ENCODE measurements around the gene CAD. TPM values are rescaled to one million over a fixed set of nuclear protein-coding genes. Genes with fewer than 3 reads are reported as not detected.

The CAD gene
- total RNA-seq, 3 donors from 2014 or later, result 15.5 to 33.4 (median 17.3) TPM

DNA sequence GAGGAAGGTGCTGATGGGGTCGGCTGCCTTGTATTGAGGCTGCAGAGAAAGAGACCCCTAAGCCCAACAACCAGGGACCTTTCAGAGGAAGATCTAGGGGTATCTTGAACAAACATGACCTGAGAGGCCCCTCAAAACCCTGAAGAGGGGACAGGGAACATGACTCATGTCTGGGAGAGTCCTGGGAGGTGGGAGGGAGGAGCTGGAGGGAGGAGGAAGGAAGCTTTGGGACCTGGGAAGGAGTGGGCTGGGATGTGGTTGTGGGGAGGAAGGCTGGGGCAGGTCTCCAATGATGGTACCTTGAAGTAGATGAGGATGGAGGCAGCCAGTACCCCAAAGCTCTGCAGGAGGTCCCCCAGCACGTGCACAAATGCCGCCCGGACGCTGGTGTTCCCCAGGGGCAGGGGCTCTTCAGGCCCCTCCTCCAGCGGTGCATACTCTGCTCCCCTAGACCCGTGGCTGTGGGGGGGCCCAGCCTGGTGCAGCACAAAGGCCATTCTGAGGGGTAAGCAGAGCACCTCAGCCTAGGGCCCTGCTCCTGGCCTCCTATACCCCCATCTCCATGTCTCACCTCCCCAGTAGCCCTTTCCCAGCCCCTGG lies 39.8 kb downstream of the CAD start:
- Histone ChIP-seq H3K4me3 (no peak overlapping the region), H3K27me3 (peaks cover 2 to 63% of the 10 kb centered on the region in 2 donors), H3K36me3 (no peaks in the 10 kb centered on the region), H3K27ac (no peak overlapping the region), H3K9me3 (no peaks in the 10 kb centered on the region), H3K4me1 (peaks cover 0 to 2% of the 10 kb centered on the region in 2 donors)
- TF ChIP-seq POLR2AphosphoS5 (IDR thresholded peaks at IDR 0.05) (no peak), CTCF (IDR thresholded peaks at IDR 0.05) (no peak), POLR2A (IDR thresholded peaks at IDR 0.05) (no peak)
- DNase-seq (ENCODE audit: low spot score in 2 of 2), result no peak
- intact Hi-C loops (cut with DNase I; ENCODE audit: low total_unique reads), result no loop called here

GRCh38 chr2:27258051-27258450 lies 40.9 kb downstream of the CAD start:
- H3K36me3 ChIP-seq, result no peaks in the 10 kb centered on the region
- intact Hi-C loops (cut with DNase I; ENCODE audit: low total_unique reads), result no loop called here
- peaks cover 11 to 74% of the 10 kb centered on the region in 2 donors for H3K27me3 ChIP-seq
- no peak overlapping the region for H3K4me3 ChIP-seq
- no peak for DNase-seq (ENCODE audit: low spot score in 2 of 2)
- H3K4me1 ChIP-seq, result peaks cover 1 to 13% of the 10 kb centered on the region in 2 donors
- TF ChIP-seq POLR2AphosphoS5 (IDR thresholded peaks at IDR 0.05) (no peak), POLR2A (IDR thresholded peaks at IDR 0.05) (no peak), CTCF (IDR thresholded peaks at IDR 0.05) (no peak)
- no peak overlapping the region for H3K27ac ChIP-seq
- no peaks in the 10 kb centered on the region for H3K9me3 ChIP-seq

GRCh38 chr2:27261241-27261925 lies 44.2 kb downstream of the CAD start:
- peaks cover 11 to 84% of the 10 kb centered on the region in 2 donors for H3K27me3 ChIP-seq
- peak overlapping the region in 2 of 3 donors; percentile 37 to 59 for H3K4me3 ChIP-seq
- no peaks in the 10 kb centered on the region for H3K9me3 ChIP-seq
- intact Hi-C loops (cut with DNase I; ENCODE audit: low total_unique reads), result no loop called here
- DNase-seq (ENCODE audit: low spot score in 2 of 2), result no peak
- H3K4me1 ChIP-seq, result peaks cover 16 to 23% of the 10 kb centered on the region in 2 donors
- no peak for TF ChIP-seq POLR2AphosphoS5 (IDR thresholded peaks at IDR 0.05)
- TF ChIP-seq CTCF (IDR thresholded peaks at IDR 0.05), result no peak
- TF ChIP-seq POLR2A (IDR thresholded peaks at IDR 0.05), result no peak
- H3K36me3 ChIP-seq, result no peaks in the 10 kb centered on the region
- H3K27ac ChIP-seq, result no peak overlapping the region

GRCh38 chr2:27261926-27262298 lies 44.7 kb downstream of the CAD start:
- H3K4me1 ChIP-seq, result peaks cover 16 to 23% of the 10 kb centered on the region in 2 donors
- DNase-seq (ENCODE audit: low spot score in 2 of 2), result no peak
- H3K27me3 ChIP-seq, result peaks cover 11 to 79% of the 10 kb centered on the region in 2 donors
- no peaks in the 10 kb centered on the region for H3K36me3 ChIP-seq
- no peaks in the 10 kb centered on the region for H3K9me3 ChIP-seq
- peak overlapping the region; percentile 37 to 79 (median 59) for H3K4me3 ChIP-seq
- intact Hi-C loops (cut with DNase I; ENCODE audit: low total_unique reads), result no loop called here
- no peak overlapping the region for H3K27ac ChIP-seq
- TF ChIP-seq POLR2AphosphoS5 (IDR thresholded peaks at IDR 0.05), result no peak
- TF ChIP-seq POLR2A (IDR thresholded peaks at IDR 0.05), result no peak
- no peak for TF ChIP-seq CTCF (IDR thresholded peaks at IDR 0.05)
